ENCODE results near the gene PLCB2. TPM values are rescaled to one million over a fixed set of nuclear protein-coding genes. Genes with fewer than 3 reads are reported as not detected.

Gene PLCB2
- total and polyA plus RNA-seq, 2 donors (not counting 3 experiments of a cell fraction or from before 2014, with no cell fraction given) = 1.5 to 1.6 TPM

GRCh38 chr15:40277471-40277870, 30.3 kb downstream of the PLCB2 start:
- FAIRE-seq = no peak
- Histone ChIP-seq H2AFZ (ENCODE audit: low read depth, low read length) (no peak overlapping the region), H3K27ac (ENCODE audit: insufficient read depth, low read depth, low read length) (no peak overlapping the region), H4K20me1 (replicated peaks; ENCODE audit: control insufficient read depth, extremely low read depth, insufficient read depth, low read length) (no peaks in the 10 kb centered on the region), H3K4me1 (ENCODE audit: control insufficient read depth, extremely low read depth, insufficient read depth, low read length) (peaks cover 4% of the 10 kb centered on the region), H3K79me2 (ENCODE audit: control insufficient read depth, insufficient read depth, low read length) (no peaks in the 10 kb centered on the region), H3K4me2 (ENCODE audit: insufficient read depth, low read length) (no peak overlapping the region), H3K27me3 (ENCODE audit: control insufficient read depth in 2 of 2, insufficient read depth in 2 of 2, low read length in 2 of 2) (peaks cover 37 to 53% of the 10 kb centered on the region in 2 experiments), H3K36me3 (ENCODE audit: control insufficient read depth in 2 of 2, extremely low read depth in 1 of 2, insufficient read depth in 2 of 2, low read length in 2 of 2) (no peaks in the 10 kb centered on the region), H3K9me3 (replicated peaks; ENCODE audit: control insufficient read depth, insufficient read depth, low read length) (no peaks in the 10 kb centered on the region), H3K9me1 (replicated peaks; ENCODE audit: control insufficient read depth, extremely low read depth, insufficient read depth, low read length) (no peaks in the 10 kb centered on the region), H3K4me3 (replicated peaks in 1 of 3; ENCODE audit: insufficient read depth in 1 of 3, low read depth in 1 of 3, low read length in 3 of 3) (no peak overlapping the region), H3K9ac (replicated peaks; ENCODE audit: extremely low read depth, insufficient read depth, low read length) (no peak overlapping the region)
- CTCF ChIA-PET = interaction anchor here (1.0 to 20.1 kb wide), 7 partner anchors 25 to 232 kb away, joined by 3 to 879 read pairs (median 46); partner anchors contain the start of genes CCDC9B and PLCB2
- dilution Hi-C loops (cut with MboI; ENCODE audit: extremely low pct_ligation_motif_present, low sequenced_read_pairs) (no loop called here), intact Hi-C loops (cut with micrococcal nuclease) (loop anchor here (10.0 kb wide), 1 partner anchor 173 kb away; the partner anchor contains the start of gene BMF)
- POLR2A ChIA-PET = no interaction called here
- no peak for DNase-seq (ENCODE audit: low read depth, low spot score)
- no TSS peak for BruUV-seq (replicated peaks)
- TF ChIP-seq EZH2 (IDR thresholded peaks at IDR 0.05; ENCODE audit: borderline replicate concordance, low read depth, low read length, severe bottlenecking) = no peak
- no peak for TF ChIP-seq POLR2A (IDR thresholded peaks at IDR 0.05; ENCODE audit: low read depth, low read length)
- TF ChIP-seq MAX (IDR thresholded peaks at IDR 0.05; ENCODE audit: insufficient read depth, insufficient read length) = no peak
- TF ChIP-seq JUN (IDR thresholded peaks at IDR 0.05; ENCODE audit: borderline replicate concordance, insufficient read depth, insufficient read length, low read depth) = no peak
- TF ChIP-seq GATA2 (IDR thresholded peaks at IDR 0.05; ENCODE audit: insufficient read depth, insufficient read length, low read depth, low read length) = no peak
- TF ChIP-seq POLR2AphosphoS5 (IDR thresholded peaks at IDR 0.05; ENCODE audit: insufficient read depth, low read depth, low read length) = no peak
- TF ChIP-seq FOS (IDR thresholded peaks at IDR 0.05; ENCODE audit: borderline replicate concordance, insufficient read depth, low read length) = no peak
- TF ChIP-seq MYC (IDR thresholded peaks at IDR 0.05; ENCODE audit: low read depth, low read length) = no peak
- TF ChIP-seq, protein P1, sequence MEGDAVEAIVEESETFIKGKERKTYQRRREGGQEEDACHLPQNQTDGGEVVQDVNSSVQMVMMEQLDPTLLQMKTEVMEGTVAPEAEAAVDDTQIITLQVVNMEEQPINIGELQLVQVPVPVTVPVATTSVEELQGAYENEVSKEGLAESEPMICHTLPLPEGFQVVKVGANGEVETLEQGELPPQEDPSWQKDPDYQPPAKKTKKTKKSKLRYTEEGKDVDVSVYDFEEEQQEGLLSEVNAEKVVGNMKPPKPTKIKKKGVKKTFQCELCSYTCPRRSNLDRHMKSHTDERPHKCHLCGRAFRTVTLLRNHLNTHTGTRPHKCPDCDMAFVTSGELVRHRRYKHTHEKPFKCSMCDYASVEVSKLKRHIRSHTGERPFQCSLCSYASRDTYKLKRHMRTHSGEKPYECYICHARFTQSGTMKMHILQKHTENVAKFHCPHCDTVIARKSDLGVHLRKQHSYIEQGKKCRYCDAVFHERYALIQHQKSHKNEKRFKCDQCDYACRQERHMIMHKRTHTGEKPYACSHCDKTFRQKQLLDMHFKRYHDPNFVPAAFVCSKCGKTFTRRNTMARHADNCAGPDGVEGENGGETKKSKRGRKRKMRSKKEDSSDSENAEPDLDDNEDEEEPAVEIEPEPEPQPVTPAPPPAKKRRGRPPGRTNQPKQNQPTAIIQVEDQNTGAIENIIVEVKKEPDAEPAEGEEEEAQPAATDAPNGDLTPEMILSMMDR (IDR thresholded peaks at IDR 0.05; ENCODE audit: extremely low read depth in 1 of 2, insufficient read depth in 1 of 2, low read depth in 1 of 2, low read length in 2 of 2) = no peak

Data from endothelial cell of umbilical vein (primary cell).